Mesodermal cell (in vitro differentiated cells): ENCODE data around the gene C1orf122. TPM values are rescaled to one million over a fixed set of nuclear protein-coding genes. Genes with fewer than 3 reads are reported as not detected.
A peak's percentile ranks its signal among the peaks of the same experiment; 100 is the strongest.
"Not testable (repeated sequence)": the region's sequence is repeated elsewhere in the genome, so short reads cannot be mapped to it uniquely, and the experiment has no call there.

Experiments used
- H3K27ac ChIP-seq: 2 replicates; pipeline ENCODE4 v1.7.0; 2013; ENCODE audit warnings: mild to moderate bottlenecking, low read depth, low read length, moderate library complexity; ENCODE audit not compliant: severe bottlenecking
- H3K36me3 ChIP-seq: 2 replicates; pipeline ENCODE4 v1.7.1; 2013; ENCODE audit warnings: mild to moderate bottlenecking, low read length, moderate library complexity; ENCODE audit not compliant: control insufficient read depth, insufficient read depth
- H3K4me1 ChIP-seq: one replicate; pipeline ENCODE4 v1.7.1; 2013; ENCODE audit warnings: mild to moderate bottlenecking, low read length; ENCODE audit not compliant: insufficient read depth, control insufficient read depth, poor library complexity, severe bottlenecking
- H3K4me3 ChIP-seq: 2 replicates; pipeline ENCODE4 v1.7.0; 2013; ENCODE audit warnings: low read length, control low read depth, mild to moderate bottlenecking; ENCODE audit not compliant: insufficient read depth, poor library complexity, severe bottlenecking; ENCODE audit errors: extremely low read depth
- H3K9me3 ChIP-seq: 2 replicates; pipeline ENCODE4 v1.7.1; 2013; ENCODE audit warnings: mild to moderate bottlenecking, low read length, moderate library complexity; ENCODE audit not compliant: control insufficient read depth
- WGBS, 2 experiments: methylation state at CpG; one replicate each; pipeline ENCODE4 v1.1.5; 2013; ENCODE audit warnings: missing lambda C conversion rate in 2 of 2; ENCODE audit not compliant: insufficient coverage in 2 of 2; 5-methylcytosine and 5-hydroxymethylcytosine counted together
- polyA plus RNA-seq, 2 experiments: library from polyadenylated mRNA; stranded (reverse); fragments of 50-300 nt; gene quantifications; one replicate each; pipeline ENCODE4 v1.2.3, GENCODE V29; 2013

C1orf122 gene
- polyA plus RNA-seq (2013, experiment 1 of 2), result 44.3 TPM
- 40.1 TPM for polyA plus RNA-seq (2013, experiment 2 of 2)

- Histone ChIP-seq H3K9me3 (no peaks in the 10 kb centered on the region), H3K4me3 (peak within 1 kb of the TSS; percentile 80), H3K27ac (peak within 1 kb of the TSS; percentile 77), H3K36me3 (peaks cover 54% of the 10 kb centered on the region), H3K4me1 (peaks cover 4% of the 10 kb centered on the region)
- 0% methylated on average over 69 to 84 of the region's 95 CpGs for WGBS, 2 experiments
These were observed at the start of gene C1orf122, which contains the start of gene YRDC for GRCh38 chr1:37807555-37808368. TSS of gene C1orf122 (plus strand) at chr1:37807790. CDS start at chr1:37808405, 615 bp downstream. TSS of gene YRDC (minus strand) at chr1:37808208. CDS start at chr1:37808180, 28 bp downstream.

DNA sequence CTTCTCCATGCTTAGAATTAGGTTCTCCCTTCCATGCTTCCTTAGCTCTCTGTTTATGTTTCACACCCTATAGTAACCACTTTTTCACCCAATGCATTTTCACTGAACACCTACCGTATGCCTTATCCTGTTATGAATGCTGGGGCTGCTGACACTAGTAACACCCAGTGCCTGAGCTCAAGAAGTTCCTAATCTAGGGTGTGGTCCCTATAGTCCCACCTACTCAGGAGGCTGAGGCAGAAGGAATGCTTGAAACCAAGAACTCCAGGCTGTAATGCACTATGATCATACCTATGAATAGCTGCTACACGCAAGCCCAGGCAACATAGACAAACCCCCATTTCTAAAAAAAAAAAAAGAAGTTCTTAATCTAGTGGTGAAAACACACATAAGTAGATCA, 48.1 kb upstream of the C1orf122 start:
- Histone ChIP-seq H3K9me3 (no peaks in the 10 kb centered on the region), H3K36me3 (no peaks in the 10 kb centered on the region), H3K4me1 (no peaks in the 10 kb centered on the region), H3K27ac (no peak overlapping the region), H3K4me3 (no peak overlapping the region)
- 70 to 89% methylated on average over 1 of the region's 2 CpGs for WGBS, 2 experiments

DNA sequence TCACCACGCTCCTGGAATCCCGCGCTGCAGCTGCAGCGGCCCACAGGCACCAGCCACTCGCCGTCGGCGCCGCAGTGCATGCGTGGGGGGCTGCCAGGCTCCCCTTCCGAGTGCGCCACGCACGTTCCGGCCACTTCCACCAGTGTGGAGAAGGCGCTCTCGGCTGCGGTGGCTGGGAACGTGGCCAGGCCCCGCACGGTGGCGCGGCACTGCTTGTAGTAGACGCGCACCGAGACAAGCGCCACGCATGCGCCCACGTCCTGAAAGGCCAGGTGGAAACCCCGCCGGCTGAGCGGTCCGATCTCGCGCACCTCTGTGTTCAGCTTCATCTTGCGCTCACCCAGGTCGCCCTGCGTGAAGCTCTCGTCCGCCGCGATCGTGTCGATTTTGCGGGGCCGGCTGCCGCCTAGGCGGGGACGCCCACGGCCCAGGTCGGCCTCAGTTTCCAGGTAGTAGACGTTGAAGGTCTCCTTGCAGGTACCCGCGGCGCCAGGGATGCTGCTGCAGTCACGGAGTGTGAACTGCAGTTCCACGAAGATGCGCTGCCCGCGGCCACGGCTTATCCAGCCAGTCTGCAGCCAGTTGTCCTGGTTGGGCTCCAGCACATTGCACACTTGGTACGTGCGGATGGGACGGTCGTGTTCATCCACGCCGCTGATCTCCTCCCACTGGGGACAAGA, 46.0 kb upstream of the C1orf122 start:
- WGBS, 2 experiments, result 79 to 86% methylated on average over 64 to 68 of the region's 68 CpGs
- H3K4me1 ChIP-seq, result no peaks in the 10 kb centered on the region
- no peaks in the 10 kb centered on the region for H3K9me3 ChIP-seq
- H3K36me3 ChIP-seq, result no peaks in the 10 kb centered on the region
- no peak overlapping the region for H3K4me3 ChIP-seq
- no peak overlapping the region for H3K27ac ChIP-seq

DNA sequence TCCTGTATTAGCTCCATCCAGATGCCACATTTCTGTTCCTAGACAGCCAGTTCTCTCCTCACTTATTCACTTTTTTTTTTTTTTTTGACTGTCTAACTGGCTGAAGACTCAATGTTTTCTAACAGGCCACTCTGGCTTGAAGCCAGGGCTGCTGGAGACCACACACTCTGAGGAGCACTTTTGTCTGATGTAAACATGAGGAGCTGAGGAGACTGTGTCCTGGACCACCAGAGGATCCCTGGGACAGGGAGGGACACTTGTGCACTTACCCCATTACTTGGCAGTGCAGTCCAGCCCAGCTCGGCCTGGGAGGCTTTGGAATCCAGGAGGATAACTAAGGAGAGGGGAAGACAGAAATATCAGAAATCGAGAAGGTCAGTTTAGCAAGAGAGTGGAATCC, 45.1 kb upstream of the C1orf122 start:
- H3K27ac ChIP-seq, result no peak overlapping the region
- H3K4me1 ChIP-seq, result no peaks in the 10 kb centered on the region
- H3K4me3 ChIP-seq, result no peak overlapping the region
- 29 to 59% methylated on average over 1 to 2 of the region's 2 CpGs for WGBS, 2 experiments
- no peaks in the 10 kb centered on the region for H3K36me3 ChIP-seq
- H3K9me3 ChIP-seq, result no peaks in the 10 kb centered on the region

DNA sequence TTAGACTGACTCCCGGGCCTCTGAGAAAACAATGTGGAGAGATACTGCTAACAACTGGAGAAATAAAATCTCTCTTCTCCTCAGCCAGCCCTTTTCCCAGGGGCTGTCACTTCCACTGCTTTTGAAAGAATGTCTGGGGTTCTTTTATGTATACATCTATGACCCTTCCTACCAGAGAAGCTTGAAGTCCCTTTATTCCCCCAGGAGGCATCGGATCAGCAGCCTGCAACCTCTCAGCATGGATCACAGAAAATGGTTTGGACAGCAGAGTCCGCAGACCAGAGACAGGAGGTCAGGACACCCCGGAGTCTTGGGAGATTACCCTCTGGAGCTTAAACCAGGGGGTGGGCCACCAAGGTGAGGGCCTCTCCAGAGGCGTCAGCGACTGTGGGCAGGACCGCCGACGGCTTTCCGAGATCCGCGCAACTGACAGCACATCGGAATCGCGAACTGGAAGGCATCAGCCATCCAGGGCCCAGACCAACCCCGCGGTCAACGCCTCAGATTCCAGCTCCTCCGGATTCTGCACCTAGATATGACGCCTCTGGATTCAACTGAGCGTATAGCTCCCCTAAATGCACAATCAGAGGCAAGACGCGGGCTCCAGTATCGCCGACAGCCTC, 43.7 kb upstream of the C1orf122 start:
- H3K27ac ChIP-seq, result no peak overlapping the region
- no peaks in the 10 kb centered on the region for H3K4me1 ChIP-seq
- H3K4me3 ChIP-seq, result no peak overlapping the region
- H3K9me3 ChIP-seq, result no peaks in the 10 kb centered on the region
- no peaks in the 10 kb centered on the region for H3K36me3 ChIP-seq
- WGBS, 2 experiments, result 34 to 35% methylated on average over 24 of the region's 25 CpGs

DNA sequence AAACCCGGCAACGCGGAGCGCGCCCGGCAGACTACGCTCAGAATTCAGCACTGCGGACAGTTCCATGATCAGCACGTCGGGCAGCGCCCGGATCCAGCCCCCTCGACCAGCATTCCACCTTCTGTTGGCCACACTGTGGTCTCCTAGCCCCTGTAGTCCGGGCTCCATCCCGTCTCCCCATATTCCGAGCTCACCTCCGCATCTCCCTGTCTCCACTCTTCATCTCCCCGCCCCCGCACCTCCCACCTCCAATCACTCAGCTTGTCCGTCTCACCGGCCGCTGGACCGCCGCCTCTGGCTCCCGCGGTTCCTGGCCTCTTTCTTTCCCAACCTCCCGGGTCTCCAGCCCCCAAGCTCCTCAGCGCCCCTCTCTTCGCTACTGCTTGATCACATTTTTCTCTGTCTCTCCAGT, 43.2 kb upstream of the C1orf122 start:
- no peak overlapping the region for H3K4me3 ChIP-seq
- no peak overlapping the region for H3K27ac ChIP-seq
- no peaks in the 10 kb centered on the region for H3K4me1 ChIP-seq
- no peaks in the 10 kb centered on the region for H3K9me3 ChIP-seq
- H3K36me3 ChIP-seq, result no peaks in the 10 kb centered on the region
- WGBS, 2 experiments, result 5 to 6% methylated on average over 25 to 29 of the region's 29 CpGs

DNA sequence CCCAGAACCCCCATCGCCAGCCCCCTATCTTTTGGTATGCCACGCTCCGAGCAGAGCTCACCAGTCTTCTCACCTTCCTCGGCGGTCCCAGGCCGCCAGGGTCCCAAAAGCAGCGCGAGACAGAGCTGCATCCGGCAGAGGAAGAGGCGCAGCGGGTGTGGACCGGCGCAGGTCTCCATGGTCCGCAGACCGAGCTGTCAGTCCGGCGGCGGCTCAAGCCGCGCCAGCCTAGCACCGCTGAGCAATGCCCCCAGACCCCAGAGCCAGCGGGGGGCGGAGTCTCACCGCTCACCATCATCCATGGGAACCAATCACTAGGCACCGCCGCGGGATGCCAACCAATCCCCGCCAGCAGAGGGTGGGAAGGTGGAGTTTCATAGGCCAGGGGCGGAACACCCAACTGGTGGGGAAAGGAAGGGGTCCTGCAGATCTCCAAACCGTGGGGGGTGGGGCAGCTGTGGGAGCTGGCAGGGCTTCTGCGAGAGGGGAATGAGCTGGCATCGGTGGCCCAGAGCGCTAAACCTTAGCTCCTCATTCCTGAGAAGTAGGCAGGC, 42.6 kb upstream of the C1orf122 start, which contains the start of gene EPHA10:
Gene EPHA10 (minus strand): TSS at position 233 of the 554 bp plus-strand sequence. CDS start 54 bp downstream, at position 179.
- no peak within 1 kb of the TSS for H3K27ac ChIP-seq
- H3K36me3 ChIP-seq, result no peaks in the 10 kb centered on the region
- WGBS, 2 experiments, result 20 to 23% methylated on average over 16 to 23 of the region's 33 CpGs
- H3K4me1 ChIP-seq, result no peaks in the 10 kb centered on the region
- H3K4me3 ChIP-seq, result no peak within 1 kb of the TSS
- no peaks in the 10 kb centered on the region for H3K9me3 ChIP-seq

GRCh38 chr1:37765916-37766664, 41.5 kb upstream of the C1orf122 start:
- Histone ChIP-seq H3K4me3 (no peak overlapping the region), H3K9me3 (no peaks in the 10 kb centered on the region), H3K4me1 (no peaks in the 10 kb centered on the region), H3K36me3 (no peaks in the 10 kb centered on the region), H3K27ac (no peak overlapping the region)
- whole genome bisulfite sequencing, 2 experiments, result 26 to 28% methylated on average over 21 to 22 of the region's 27 CpGs

DNA sequence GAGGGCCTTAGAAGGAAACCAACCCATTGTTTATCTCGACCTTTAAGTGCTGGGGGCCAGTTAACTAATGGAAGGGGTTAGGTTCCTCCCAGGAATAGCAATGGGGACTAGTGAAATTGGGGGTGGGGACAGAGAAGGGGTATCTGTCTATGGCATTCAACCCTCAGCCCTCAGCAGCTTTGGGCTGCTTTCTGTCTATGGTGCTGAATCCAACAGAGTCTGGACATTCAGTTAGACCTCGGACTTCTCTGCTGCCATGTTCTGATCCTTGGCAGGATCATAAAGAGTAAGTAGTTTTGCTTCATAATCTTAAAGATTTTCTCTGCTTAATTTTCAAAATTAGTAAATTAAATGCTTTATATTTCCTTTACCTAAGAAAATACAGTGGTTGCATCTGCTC, 40.1 kb upstream of the C1orf122 start:
- Histone ChIP-seq H3K27ac (no peak overlapping the region), H3K4me1 (no peaks in the 10 kb centered on the region)
- WGBS, 2 experiments, result 13 to 17% methylated on average over 1 of the region's 2 CpGs

DNA sequence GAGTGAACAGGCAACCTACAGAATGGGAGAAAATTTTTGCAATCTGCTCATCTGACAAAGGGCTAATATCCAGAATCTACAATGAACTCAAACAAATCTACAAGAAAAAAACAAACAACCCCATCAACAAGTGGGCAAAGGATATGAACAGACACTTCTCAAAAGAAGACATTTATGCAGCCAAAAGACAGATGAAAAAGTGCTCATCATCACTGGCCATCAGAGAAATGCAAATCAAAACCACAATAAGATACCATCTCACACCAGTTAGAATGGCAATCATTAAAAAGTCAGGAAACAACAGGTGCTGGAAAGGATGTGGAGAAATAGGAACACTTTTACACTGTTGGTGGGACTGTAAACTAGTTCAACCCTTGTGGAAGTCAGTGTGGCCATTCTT, 36.1 kb upstream of the C1orf122 start:
- H3K27ac ChIP-seq, H3K4me1 ChIP-seq, H3K9me3 ChIP-seq, H3K4me3 ChIP-seq, H3K36me3 ChIP-seq: not testable (repeated sequence)

More for the DNA sequence above, 40.1 kb upstream of the C1orf122 start:
- H3K9me3 ChIP-seq, result no peaks in the 10 kb centered on the region
- no peak overlapping the region for H3K4me3 ChIP-seq
- H3K36me3 ChIP-seq, result no peaks in the 10 kb centered on the region
